H7 (cell line): ENCODE results near the gene GNAT3. TPM values are rescaled to one million over a fixed set of nuclear protein-coding genes. Genes with fewer than 3 reads are reported as not detected.

Experiments used
- DNase-seq: peaks from one replicate; pipeline ENCODE4 v3.0.0; 2012
- H3K27me3 ChIP-seq: 2 replicates; pipeline ENCODE4 v1.6.0; 2011; ENCODE audit warnings: mild to moderate bottlenecking, low read length; ENCODE audit not compliant: control insufficient read depth, insufficient read depth
- H3K36me3 ChIP-seq: replicated peaks from 2 replicates; pipeline ENCODE4 v1.5.1; 2011; ENCODE audit warnings: low read length; ENCODE audit not compliant: control insufficient read depth, insufficient read depth
- H3K4me3 ChIP-seq: 2 replicates; pipeline ENCODE4 v1.5.1; 2011; ENCODE audit warnings: low read depth, mild to moderate bottlenecking, control low read depth, low read length, moderate library complexity; ENCODE audit not compliant: insufficient read depth
- total RNA-seq: library from RNA; depleted of rRNA; stranded (reverse); fragments of >200 nt; shearing (Covaris generic); gene quantifications from 2 replicates; pipeline ENCODE4 v1.2.3, GENCODE V29; 2014

Gene GNAT3
- total RNA-seq, 1 experiment from 2014 or later, result not detected

DNA sequence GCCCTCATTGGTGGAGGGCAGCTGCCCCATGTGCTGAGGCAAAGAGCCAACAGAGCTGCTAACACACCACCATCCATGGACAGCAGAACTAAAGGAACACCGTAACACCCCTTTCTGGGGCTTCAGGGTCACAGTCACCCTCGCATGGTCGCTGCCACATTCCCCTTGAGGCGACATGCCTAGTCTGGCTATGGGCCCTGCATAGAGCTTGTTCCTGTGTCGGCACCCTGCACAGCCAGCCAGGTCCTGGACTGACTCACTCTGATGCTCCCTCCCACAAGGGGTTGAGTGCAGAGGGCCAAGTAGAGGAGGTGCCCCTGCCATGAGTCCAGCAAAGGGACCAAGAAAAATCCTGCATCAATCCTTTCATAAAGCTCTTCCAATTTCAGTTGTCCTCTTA lies 77.8 kb downstream of the GNAT3 start:
- DNase-seq, result no peak
- H3K4me3 ChIP-seq, result no peak overlapping the region
- no peaks in the 10 kb centered on the region for H3K36me3 ChIP-seq
- no peaks in the 10 kb centered on the region for H3K27me3 ChIP-seq

DNA sequence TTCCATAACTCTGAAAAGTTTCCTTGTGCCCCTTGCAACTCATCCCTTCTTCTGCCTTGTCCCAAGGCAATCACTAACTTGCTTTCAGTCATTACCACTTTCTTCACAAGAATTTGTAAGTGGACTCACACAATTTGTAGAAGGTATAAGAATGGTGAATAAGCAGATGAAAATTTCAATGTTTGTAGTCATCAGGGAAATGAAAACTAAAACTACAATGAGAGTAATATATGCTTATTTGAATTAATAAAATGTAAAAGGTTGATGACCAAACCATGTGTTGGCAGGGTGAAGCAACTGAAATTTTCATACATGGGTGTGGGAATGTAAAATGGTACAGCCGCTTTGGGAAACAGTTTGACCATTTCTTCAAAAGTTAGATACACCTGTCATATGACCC lies 79.7 kb downstream of the GNAT3 start:
- no peaks in the 10 kb centered on the region for H3K27me3 ChIP-seq
- DNase-seq, result no peak
- no peak overlapping the region for H3K4me3 ChIP-seq
- no peaks in the 10 kb centered on the region for H3K36me3 ChIP-seq

DNA sequence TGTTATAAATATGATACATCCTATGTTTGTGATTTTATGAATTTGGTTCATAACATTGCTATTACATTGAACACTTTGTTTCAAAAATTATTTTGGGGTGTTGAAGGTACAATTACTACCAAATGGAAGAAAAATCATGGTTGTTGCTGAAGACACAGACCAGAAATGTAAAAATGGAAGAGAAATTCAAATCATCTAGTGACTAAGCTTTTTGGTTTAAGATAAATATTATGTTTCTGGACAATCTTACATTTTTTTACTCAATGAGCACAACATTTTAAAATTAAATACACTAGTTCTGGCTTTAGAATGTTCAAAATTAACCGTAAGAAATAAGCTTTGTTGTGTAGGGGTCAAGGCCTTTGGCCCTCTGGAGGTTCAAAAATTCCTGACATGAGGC lies 82.7 kb downstream of the GNAT3 start:
- Histone ChIP-seq H3K4me3 (no peak overlapping the region), H3K36me3 (no peaks in the 10 kb centered on the region), H3K27me3 (no peaks in the 10 kb centered on the region)
- DNase-seq, result no peak

DNA sequence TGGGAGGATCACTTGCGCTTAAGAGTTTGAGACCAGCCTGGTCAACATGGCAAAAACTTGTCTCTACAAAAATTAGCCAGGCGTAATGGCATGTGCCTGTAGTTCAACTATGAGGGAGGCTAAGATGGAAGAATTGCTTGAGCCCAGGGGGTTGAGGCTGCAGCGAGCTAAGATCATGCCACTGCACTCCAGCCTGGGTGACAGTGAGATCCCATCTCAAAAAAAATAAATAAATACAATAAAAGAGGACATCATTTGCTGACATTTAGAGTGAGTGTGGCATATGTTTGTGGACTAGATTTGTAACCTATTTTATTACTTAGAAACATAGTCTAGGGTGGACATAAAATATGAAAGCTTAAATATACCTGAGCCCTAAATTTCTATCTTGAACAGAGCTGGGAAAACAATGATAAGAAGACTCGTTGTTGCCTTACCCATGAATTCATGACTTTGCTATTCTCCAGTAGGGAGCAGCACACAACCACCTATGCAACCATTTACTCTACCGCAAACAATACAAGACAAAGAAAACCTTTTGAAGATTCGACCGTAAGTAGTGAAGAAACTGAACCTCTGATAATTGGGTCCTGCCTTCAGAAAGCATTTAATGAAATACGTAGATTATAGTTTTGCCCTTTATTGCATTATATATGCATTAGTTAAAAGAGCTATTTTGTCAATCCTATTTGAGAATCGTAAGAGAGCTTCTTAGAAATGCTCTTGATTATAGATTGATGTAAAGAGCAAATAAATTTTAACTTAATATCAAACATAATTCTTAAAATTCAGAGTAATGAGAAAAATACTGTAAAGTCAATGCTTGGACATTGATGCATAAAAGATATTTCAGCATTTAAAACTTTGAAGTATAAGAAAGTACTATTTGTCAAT lies 83.5 kb downstream of the GNAT3 start:
- Histone ChIP-seq H3K36me3 (no peaks in the 10 kb centered on the region), H3K4me3 (no peak overlapping the region), H3K27me3 (no peaks in the 10 kb centered on the region)
- DNase-seq, result peak; percentile 15

DNA sequence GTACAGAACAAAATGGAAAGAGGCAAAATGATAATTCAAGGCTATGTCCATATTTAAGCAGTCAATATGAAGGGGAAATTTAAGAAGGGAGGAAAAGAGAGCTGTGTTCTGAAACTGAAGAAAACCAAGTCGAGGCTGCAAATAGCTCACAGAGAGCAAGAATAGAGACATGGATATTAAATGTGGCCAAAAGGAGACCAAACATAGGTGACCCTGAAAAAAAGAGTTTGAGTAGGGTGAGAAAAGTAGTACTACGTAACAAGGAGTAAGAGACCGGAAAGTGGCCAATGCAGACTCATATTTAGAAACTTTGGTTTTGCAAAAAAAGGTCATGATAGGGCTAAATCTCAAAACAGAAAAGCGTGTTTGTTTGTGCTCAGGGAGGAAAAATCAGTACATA lies 84.6 kb downstream of the GNAT3 start:
- DNase-seq, result no peak
- Histone ChIP-seq H3K36me3 (no peaks in the 10 kb centered on the region), H3K27me3 (no peaks in the 10 kb centered on the region), H3K4me3 (no peak overlapping the region)

DNA sequence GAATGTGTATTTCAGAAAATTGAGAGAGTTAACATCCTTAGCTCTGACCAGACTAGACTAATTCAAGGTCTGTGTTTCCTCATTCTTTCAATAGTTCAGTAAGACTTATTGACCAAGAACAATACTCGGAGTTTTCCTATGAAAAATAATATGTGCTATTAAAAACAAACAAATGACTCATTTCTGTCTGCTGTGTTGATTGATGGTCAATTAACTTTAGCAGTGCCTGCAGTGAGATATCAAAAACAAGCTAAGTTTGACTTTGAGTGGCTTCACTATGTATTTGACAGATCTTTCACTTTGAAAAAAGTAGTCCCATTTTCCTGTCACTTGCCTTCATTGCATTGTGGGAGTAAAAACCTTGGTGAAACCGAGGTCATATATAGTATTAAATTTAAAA lies 91.0 kb downstream of the GNAT3 start:
- Histone ChIP-seq H3K36me3 (no peaks in the 10 kb centered on the region), H3K4me3 (no peak overlapping the region), H3K27me3 (no peaks in the 10 kb centered on the region)
- no peak for DNase-seq

DNA sequence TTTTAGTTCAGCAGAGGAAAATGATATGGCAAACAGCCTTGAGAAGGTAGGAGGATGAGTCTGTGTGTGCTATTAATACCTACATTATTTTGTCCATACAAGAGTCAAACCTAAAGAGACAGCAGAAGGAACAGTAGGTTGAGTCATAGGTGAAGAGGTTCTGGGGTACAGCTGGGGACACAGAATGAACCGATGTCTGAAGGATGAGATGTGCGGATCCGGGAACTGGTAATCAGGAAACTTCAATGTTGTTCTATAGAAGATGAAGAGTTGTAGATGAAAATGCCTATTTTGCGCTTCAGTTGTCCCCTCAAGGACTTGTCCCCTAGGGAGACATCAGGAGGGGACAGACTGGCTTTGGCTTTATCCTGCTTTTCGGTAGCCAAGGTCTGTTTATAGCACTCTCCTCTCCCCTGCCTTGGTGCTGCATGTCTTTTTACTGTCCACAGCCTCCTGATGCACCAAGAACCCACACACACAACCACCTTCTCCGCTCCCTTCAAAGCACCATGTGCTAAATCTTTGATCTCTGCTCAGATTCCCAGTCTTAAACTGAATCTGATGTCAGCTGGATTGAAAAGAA lies 94.6 kb downstream of the GNAT3 start:
- no peak for DNase-seq
- H3K36me3 ChIP-seq, result no peaks in the 10 kb centered on the region
- no peaks in the 10 kb centered on the region for H3K27me3 ChIP-seq
- no peak overlapping the region for H3K4me3 ChIP-seq

DNA sequence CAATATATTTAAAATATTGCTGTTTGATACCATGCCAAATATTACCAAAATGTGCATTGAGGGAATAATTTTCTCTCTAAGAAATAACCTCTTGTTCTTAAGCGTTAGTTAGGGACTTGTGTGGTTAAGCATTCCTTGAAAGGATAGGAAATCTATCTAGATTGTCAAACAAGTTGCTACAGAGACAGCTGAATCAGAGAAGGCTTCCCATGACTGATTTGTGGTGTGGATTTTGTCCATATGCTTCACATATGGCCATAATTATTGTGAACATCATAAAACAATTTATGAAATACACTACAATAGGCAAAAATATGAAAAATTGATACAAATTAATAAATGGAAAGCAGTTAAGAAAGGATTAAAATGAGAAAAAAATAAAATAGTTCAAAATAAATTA lies 96.3 kb downstream of the GNAT3 start:
- Histone ChIP-seq H3K27me3 (no peaks in the 10 kb centered on the region), H3K4me3 (no peak overlapping the region), H3K36me3 (no peaks in the 10 kb centered on the region)
- DNase-seq, result no peak

DNA sequence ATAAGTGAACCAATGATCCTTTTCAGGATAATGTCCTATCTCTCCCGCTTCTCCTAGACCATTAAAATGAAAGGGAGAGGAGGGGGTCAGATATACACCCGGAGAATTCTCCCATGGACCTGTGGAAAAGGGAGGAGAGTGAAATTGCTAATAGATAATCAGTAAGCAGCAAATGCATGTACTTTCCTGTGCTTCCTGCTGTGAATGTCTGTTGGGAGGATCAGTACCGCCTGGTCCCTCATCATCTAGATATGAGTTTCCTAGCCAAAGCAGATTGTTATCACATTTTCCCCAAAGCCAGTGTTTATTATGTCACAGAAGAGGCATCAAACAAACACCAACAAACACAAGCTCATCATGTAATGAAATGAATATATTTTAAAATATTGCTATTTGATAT lies 96.8 kb downstream of the GNAT3 start:
- H3K27me3 ChIP-seq, result no peaks in the 10 kb centered on the region
- H3K36me3 ChIP-seq, result no peaks in the 10 kb centered on the region
- H3K4me3 ChIP-seq, result no peak overlapping the region
- no peak for DNase-seq

DNA sequence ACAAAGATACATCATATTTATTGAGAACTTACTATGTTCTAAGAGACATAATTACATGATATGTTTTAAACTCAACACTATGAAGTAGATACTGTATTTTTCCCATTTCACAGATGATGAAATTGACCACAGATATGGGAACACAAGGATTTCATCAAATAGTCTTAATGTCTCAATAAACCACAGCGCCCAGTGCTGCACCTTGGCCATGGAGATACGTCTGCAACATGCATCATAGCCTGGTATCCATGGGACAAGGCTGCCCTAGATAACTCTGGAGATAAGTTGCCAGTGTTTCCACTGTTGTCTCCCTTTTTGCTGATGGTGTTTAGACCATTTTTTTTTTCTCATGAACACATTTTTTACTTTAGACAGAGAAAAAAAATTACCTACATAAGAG lies 97.5 kb downstream of the GNAT3 start:
- no peak for DNase-seq
- Histone ChIP-seq H3K36me3 (no peaks in the 10 kb centered on the region), H3K4me3 (no peak overlapping the region), H3K27me3 (no peaks in the 10 kb centered on the region)

DNA sequence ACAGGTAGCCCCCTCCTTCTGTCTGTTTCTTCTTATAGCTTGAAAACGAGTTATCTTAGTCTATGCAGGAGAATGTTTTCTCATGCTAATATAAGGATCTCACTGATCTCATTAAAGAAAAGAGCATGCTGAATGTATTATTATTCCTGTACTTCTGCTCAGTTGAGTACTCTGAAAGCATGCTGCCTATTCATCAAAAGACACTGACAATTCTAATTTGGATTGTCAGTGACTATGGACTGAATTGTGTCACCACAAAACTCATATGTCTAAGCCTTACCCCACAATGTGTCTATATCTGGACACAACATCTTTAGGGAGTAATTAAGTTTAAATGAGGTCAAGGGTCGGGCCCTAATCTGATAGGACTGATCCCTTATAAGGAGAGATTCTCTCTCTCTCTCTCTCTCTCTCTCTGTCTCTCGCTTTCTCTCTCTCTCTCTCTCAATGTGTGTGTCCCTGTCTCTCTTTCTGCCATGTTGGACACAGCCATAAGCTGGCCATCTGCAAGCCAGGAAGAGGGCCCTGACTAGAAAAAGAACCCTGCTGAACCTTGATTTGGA lies 98.4 kb downstream of the GNAT3 start:
- no peak for DNase-seq
- H3K36me3 ChIP-seq, result no peaks in the 10 kb centered on the region
- H3K27me3 ChIP-seq, result no peaks in the 10 kb centered on the region
- no peak overlapping the region for H3K4me3 ChIP-seq

DNA sequence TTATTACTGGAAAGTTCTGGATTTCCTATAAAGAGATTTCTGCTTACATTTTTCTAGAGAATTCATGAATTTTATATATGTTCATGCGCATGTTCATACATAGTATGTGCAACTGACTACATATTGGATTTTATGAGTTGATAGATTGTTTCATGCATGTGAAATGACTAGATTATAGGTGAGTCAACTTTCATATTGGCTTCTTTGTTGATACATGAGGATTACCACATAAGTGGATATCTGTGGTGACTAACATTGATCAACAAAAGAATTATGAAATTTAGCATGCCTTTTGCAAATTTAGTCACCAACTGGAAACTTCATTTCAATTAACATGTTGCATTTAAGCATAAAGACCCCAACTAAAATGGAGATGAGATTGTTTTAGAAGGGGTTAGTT lies 99.0 kb downstream of the GNAT3 start:
- DNase-seq, result no peak
- Histone ChIP-seq H3K27me3 (no peaks in the 10 kb centered on the region), H3K36me3 (no peaks in the 10 kb centered on the region), H3K4me3 (no peak overlapping the region)

DNA sequence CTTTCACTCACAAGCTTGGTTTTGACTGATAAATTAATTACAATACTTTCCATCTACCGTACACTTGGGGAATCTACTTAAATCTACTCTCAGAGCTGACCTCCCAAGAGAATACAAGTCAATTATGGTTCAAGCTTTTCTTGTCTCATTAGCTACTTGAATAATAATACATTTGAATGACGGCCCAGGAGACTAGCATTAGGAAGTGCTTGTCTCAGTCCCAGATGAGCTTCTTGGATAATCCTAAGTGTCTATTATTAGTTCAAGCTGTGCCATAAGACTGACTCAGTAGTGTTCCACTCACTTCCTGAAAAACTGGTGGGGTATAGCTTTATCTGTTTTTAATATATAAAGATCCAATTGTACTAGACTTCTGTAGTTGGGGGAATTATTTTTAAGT lies 100.2 kb downstream of the GNAT3 start:
- Histone ChIP-seq H3K27me3 (no peaks in the 10 kb centered on the region), H3K4me3 (no peak overlapping the region), H3K36me3 (no peaks in the 10 kb centered on the region)
- no peak for DNase-seq

DNA sequence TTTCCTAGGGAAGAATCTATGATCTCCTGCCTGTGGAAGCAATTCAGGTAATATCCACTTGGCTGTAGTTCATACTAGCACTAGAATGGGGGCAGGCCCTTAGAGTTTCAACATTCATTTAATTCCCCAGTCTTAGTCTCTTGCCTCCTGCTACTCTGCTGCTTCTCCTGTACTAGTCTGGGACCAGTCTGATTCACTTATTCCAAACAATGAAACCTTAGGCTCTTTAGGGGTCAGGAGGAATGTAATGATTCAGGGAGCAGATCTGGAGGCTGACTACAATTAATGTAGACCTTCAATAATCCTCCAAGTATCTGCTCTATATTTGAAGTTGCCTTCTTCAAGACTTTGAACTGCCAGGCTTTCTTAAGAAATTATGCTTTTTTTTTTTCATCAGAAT lies 101.8 kb downstream of the GNAT3 start:
- H3K27me3 ChIP-seq, result no peaks in the 10 kb centered on the region
- no peaks in the 10 kb centered on the region for H3K36me3 ChIP-seq
- DNase-seq, result peak; percentile 1
- H3K4me3 ChIP-seq, result no peak overlapping the region
